ENCODE results near the gene PIK3C2B.

PIK3C2B gene

GRCh38 chr1:204494281-204495077 lies at the start of gene PIK3C2B:
Gene PIK3C2B (minus strand): TSS chr1:204494805. CDS start chr1:204469802, 25,003 bp downstream.
- TF ChIP-seq EZH2 (IDR thresholded peaks at IDR 0.05) (no peak), POLR2AphosphoS5 (IDR thresholded peaks at IDR 0.05; ENCODE audit: borderline replicate concordance, low read depth, low read length) (peak; percentile 51; the same call in 1 of the 2 replicates), FOXP2 (optimal IDR thresholded peaks at IDR 0.05; ENCODE audit: control extremely low read depth, extremely low read length, insufficient read depth) (no peak)
- no peak for DNase-seq (ENCODE audit: low read depth, low spot score)
- Histone ChIP-seq H3K9ac (ENCODE audit: insufficient read length) (peak within 1 kb of the TSS; percentile 58), H3K4me3 (peak within 1 kb of the TSS; percentile 89), H3K36me3 (ENCODE audit: insufficient read depth, low read length) (no peaks in the 10 kb centered on the region), H3K9me3 (ENCODE audit: low read depth, low read length) (no peaks in the 10 kb centered on the region), H3K27ac (no peak within 1 kb of the TSS)

- no peak for DNase-seq (ENCODE audit: low read depth, low spot score)
- peaks cover 96% of the 10 kb centered on the region for H3K36me3 ChIP-seq (ENCODE audit: insufficient read depth, low read length)
- TF ChIP-seq EZH2 (IDR thresholded peaks at IDR 0.05) (no peak), POLR2AphosphoS5 (IDR thresholded peaks at IDR 0.05; ENCODE audit: borderline replicate concordance, low read depth, low read length) (no peak), FOXP2 (optimal IDR thresholded peaks at IDR 0.05; ENCODE audit: control extremely low read depth, extremely low read length, insufficient read depth) (no peak)
- no peak overlapping the region for H3K27ac ChIP-seq
- no peak overlapping the region for H3K4me3 ChIP-seq
- H3K9ac ChIP-seq (ENCODE audit: insufficient read length): no peak overlapping the region
- no peaks in the 10 kb centered on the region for H3K9me3 ChIP-seq (ENCODE audit: low read depth, low read length)
These were observed 49.7 kb upstream of the PIK3C2B start for GRCh38 chr1:204544321-204544720.

GRCh38 chr1:204541626-204542025 lies 47.0 kb upstream of the PIK3C2B start:
- TF ChIP-seq EZH2 (IDR thresholded peaks at IDR 0.05) (no peak), FOXP2 (optimal IDR thresholded peaks at IDR 0.05; ENCODE audit: control extremely low read depth, extremely low read length, insufficient read depth) (no peak), POLR2AphosphoS5 (IDR thresholded peaks at IDR 0.05; ENCODE audit: borderline replicate concordance, low read depth, low read length) (no peak)
- H3K9me3 ChIP-seq (ENCODE audit: low read depth, low read length): no peaks in the 10 kb centered on the region
- peaks cover 95% of the 10 kb centered on the region for H3K36me3 ChIP-seq (ENCODE audit: insufficient read depth, low read length)
- H3K9ac ChIP-seq (ENCODE audit: insufficient read length): no peak overlapping the region
- no peak for DNase-seq (ENCODE audit: low read depth, low spot score)
- H3K4me3 ChIP-seq: no peak overlapping the region
- no peak overlapping the region for H3K27ac ChIP-seq

GRCh38 chr1:204532832-204533231 lies 38.2 kb upstream of the PIK3C2B start:
- no peak overlapping the region for H3K9ac ChIP-seq (ENCODE audit: insufficient read length)
- no peak for DNase-seq (ENCODE audit: low read depth, low spot score)
- no peaks in the 10 kb centered on the region for H3K9me3 ChIP-seq (ENCODE audit: low read depth, low read length)
- H3K4me3 ChIP-seq: no peak overlapping the region
- TF ChIP-seq EZH2 (IDR thresholded peaks at IDR 0.05) (no peak), POLR2AphosphoS5 (IDR thresholded peaks at IDR 0.05; ENCODE audit: borderline replicate concordance, low read depth, low read length) (no peak), FOXP2 (optimal IDR thresholded peaks at IDR 0.05; ENCODE audit: control extremely low read depth, extremely low read length, insufficient read depth) (no peak)
- peaks cover 93% of the 10 kb centered on the region for H3K36me3 ChIP-seq (ENCODE audit: insufficient read depth, low read length)
- no peak overlapping the region for H3K27ac ChIP-seq

- Histone ChIP-seq H3K27ac (no peak overlapping the region), H3K36me3 (ENCODE audit: insufficient read depth, low read length) (peaks cover 93% of the 10 kb centered on the region), H3K4me3 (no peak overlapping the region), H3K9ac (ENCODE audit: insufficient read length) (no peak overlapping the region), H3K9me3 (ENCODE audit: low read depth, low read length) (no peaks in the 10 kb centered on the region)
- no peak for DNase-seq (ENCODE audit: low read depth, low spot score)
- TF ChIP-seq FOXP2 (optimal IDR thresholded peaks at IDR 0.05; ENCODE audit: control extremely low read depth, extremely low read length, insufficient read depth): no peak
- TF ChIP-seq POLR2AphosphoS5 (IDR thresholded peaks at IDR 0.05; ENCODE audit: borderline replicate concordance, low read depth, low read length): no peak
- TF ChIP-seq EZH2 (IDR thresholded peaks at IDR 0.05): no peak
These were observed 36.3 kb upstream of the PIK3C2B start for GRCh38 chr1:204530932-204531331.

- no peak overlapping the region for H3K4me3 ChIP-seq
- TF ChIP-seq POLR2AphosphoS5 (IDR thresholded peaks at IDR 0.05; ENCODE audit: borderline replicate concordance, low read depth, low read length) (no peak), EZH2 (IDR thresholded peaks at IDR 0.05) (no peak), FOXP2 (optimal IDR thresholded peaks at IDR 0.05; ENCODE audit: control extremely low read depth, extremely low read length, insufficient read depth) (no peak)
These were observed 34.8 kb upstream of the PIK3C2B start for GRCh38 chr1:204529371-204529895.

GRCh38 chr1:204528677-204529076 lies 34.1 kb upstream of the PIK3C2B start:
- H3K4me3 ChIP-seq: no peak overlapping the region
- no peak for DNase-seq (ENCODE audit: low read depth, low spot score)
- no peak overlapping the region for H3K27ac ChIP-seq
- peaks cover 93% of the 10 kb centered on the region for H3K36me3 ChIP-seq (ENCODE audit: insufficient read depth, low read length)
- H3K9me3 ChIP-seq (ENCODE audit: low read depth, low read length): no peaks in the 10 kb centered on the region
- TF ChIP-seq FOXP2 (optimal IDR thresholded peaks at IDR 0.05; ENCODE audit: control extremely low read depth, extremely low read length, insufficient read depth) (no peak), POLR2AphosphoS5 (IDR thresholded peaks at IDR 0.05; ENCODE audit: borderline replicate concordance, low read depth, low read length) (no peak), EZH2 (IDR thresholded peaks at IDR 0.05) (no peak)
- H3K9ac ChIP-seq (ENCODE audit: insufficient read length): no peak overlapping the region

More at GRCh38 chr1:204529371-204529895, 34.8 kb upstream of the PIK3C2B start:
- peaks cover 95% of the 10 kb centered on the region for H3K36me3 ChIP-seq (ENCODE audit: insufficient read depth, low read length)
- no peak overlapping the region for H3K9ac ChIP-seq (ENCODE audit: insufficient read length)
- no peak for DNase-seq (ENCODE audit: low read depth, low spot score)
- H3K27ac ChIP-seq: no peak overlapping the region
- H3K9me3 ChIP-seq (ENCODE audit: low read depth, low read length): no peaks in the 10 kb centered on the region

GRCh38 chr1:204528241-204528640 lies 33.6 kb upstream of the PIK3C2B start:
- Histone ChIP-seq H3K9me3 (ENCODE audit: low read depth, low read length) (no peaks in the 10 kb centered on the region), H3K27ac (no peak overlapping the region), H3K36me3 (ENCODE audit: insufficient read depth, low read length) (peaks cover 94% of the 10 kb centered on the region), H3K9ac (ENCODE audit: insufficient read length) (no peak overlapping the region), H3K4me3 (no peak overlapping the region)
- no peak for TF ChIP-seq FOXP2 (optimal IDR thresholded peaks at IDR 0.05; ENCODE audit: control extremely low read depth, extremely low read length, insufficient read depth)
- no peak for TF ChIP-seq EZH2 (IDR thresholded peaks at IDR 0.05)
- no peak for TF ChIP-seq POLR2AphosphoS5 (IDR thresholded peaks at IDR 0.05; ENCODE audit: borderline replicate concordance, low read depth, low read length)
- DNase-seq (ENCODE audit: low read depth, low spot score): no peak
